IPS DF 6.9 (cell line): ENCODE measurements around the gene CKAP5.
"Not testable (repeated sequence)": the region's sequence is repeated elsewhere in the genome, so short reads cannot be mapped to it uniquely, and the experiment has no call there.

ENCODE experiments used
- DNase-seq: peaks from one replicate; pipeline ENCODE4 v3.0.0-alpha.2; 2013; ENCODE audit warnings: low read depth, low spot score
- H3K27ac ChIP-seq: one replicate; pipeline ENCODE4 v1.5.1; 2013; ENCODE audit warnings: low read length, control low read depth
- H3K27me3 ChIP-seq: 2 replicates; pipeline ENCODE4 v1.6.1; 2013; ENCODE audit warnings: mild to moderate bottlenecking, low read length; ENCODE audit not compliant: control insufficient read depth, insufficient read depth
- H3K36me3 ChIP-seq: 2 replicates; pipeline ENCODE4 v1.6.1; 2013; ENCODE audit warnings: low read length; ENCODE audit not compliant: control insufficient read depth, insufficient read depth
- H3K4me1 ChIP-seq: 2 replicates; pipeline ENCODE4 v1.6.1; 2013; ENCODE audit warnings: low read length; ENCODE audit not compliant: control insufficient read depth, insufficient read depth
- H3K4me3 ChIP-seq: 2 replicates; pipeline ENCODE4 v1.5.1; 2013; ENCODE audit warnings: mild to moderate bottlenecking, low read length
- H3K9me3 ChIP-seq: 2 replicates; pipeline ENCODE4 v1.6.1; 2013; ENCODE audit warnings: low read length, inconsistent platforms; ENCODE audit not compliant: control insufficient read depth, insufficient read depth
- WGBS: extraction: QIAGEN DNeasy Blood & Tissue Kit; methylation state at CpG from one replicate; pipeline ENCODE4 v1.1.7; 2013; ENCODE audit warnings: mixed read lengths, missing lambda C conversion rate; ENCODE audit not compliant: insufficient read length, insufficient coverage; 5-methylcytosine and 5-hydroxymethylcytosine counted together

CKAP5 gene

DNA sequence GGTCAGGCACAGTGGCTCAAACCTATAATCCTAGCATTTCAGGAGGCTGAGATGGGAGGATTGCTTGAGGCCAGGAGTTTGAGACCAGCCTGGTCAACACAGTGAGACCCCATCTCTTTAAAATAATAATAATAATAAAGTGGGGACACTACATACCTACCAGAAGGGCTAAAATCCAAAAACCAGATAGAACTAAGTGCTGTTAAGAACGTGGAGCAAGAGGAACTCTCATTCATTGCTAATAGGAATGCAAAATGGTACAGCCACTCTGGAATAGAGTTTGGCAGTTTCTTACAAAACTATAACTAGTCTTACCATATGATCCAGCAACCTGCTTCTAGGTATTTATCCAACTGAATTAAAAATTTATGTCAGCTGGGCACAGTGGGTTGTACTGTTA lies 9.6 kb downstream of the CKAP5 start:
- peaks cover 2% of the 10 kb centered on the region; the same call in 1 of the 2 replicates for H3K4me1 ChIP-seq
- no peaks in the 10 kb centered on the region for H3K36me3 ChIP-seq
- no peaks in the 10 kb centered on the region for H3K9me3 ChIP-seq
- H3K27ac ChIP-seq: no peak overlapping the region
- H3K27me3 ChIP-seq: no peaks in the 10 kb centered on the region
- DNase-seq: no peak
- H3K4me3 ChIP-seq: no peak overlapping the region
- WGBS: no CpG with 5 or more reads among the region's 1 CpG

DNA sequence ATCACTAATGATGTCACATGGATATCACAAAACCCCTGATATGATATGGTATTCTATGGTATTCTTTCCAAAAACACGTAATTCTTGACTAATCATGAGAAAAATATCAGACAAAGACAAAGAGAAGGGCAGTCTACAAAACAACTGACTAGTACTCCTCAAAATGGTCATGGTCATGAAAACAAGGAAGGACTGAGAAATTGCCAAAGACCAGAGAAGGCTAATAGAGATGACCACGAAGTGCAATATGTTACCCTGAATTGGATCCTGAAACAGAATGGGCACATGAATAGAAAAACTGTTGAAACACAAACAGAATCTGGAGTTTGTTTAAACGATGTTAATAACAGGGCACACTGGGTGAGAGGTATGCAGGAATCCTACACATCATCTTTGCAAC lies 10.2 kb downstream of the CKAP5 start:
- Histone ChIP-seq H3K9me3 (no peaks in the 10 kb centered on the region), H3K4me1 (peaks cover 2% of the 10 kb centered on the region; the same call in 1 of the 2 replicates), H3K27ac (no peak overlapping the region), H3K27me3 (no peaks in the 10 kb centered on the region), H3K36me3 (no peaks in the 10 kb centered on the region), H3K4me3 (no peak overlapping the region)
- no CpG with 5 or more reads among the region's 3 CpGs for WGBS
- no peak for DNase-seq

DNA sequence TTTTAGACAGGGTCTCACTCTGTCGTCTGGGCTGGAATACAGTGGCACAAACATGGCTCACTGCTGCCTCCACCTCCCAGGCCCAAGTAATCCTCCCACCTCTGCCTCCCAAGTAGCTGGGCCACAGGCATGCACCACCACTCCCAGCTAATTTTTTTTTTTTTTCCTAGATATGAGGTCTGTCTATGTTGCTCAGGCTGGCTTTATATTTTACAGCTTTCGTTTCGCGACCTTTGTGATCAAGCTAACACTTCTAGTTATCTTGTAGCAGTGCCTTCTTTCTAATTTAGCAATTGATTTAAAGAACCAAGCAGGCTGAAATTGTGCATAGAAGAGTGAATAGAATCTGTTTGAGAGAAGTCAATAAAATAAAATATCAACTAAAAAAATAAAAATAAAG lies 11.3 kb downstream of the CKAP5 start:
- WGBS: no CpG with 5 or more reads among the region's 4 CpGs
- Histone ChIP-seq H3K4me3 (no peak overlapping the region), H3K27me3 (no peaks in the 10 kb centered on the region), H3K27ac (no peak overlapping the region), H3K4me1 (peaks cover 2% of the 10 kb centered on the region; the same call in 1 of the 2 replicates), H3K9me3 (no peaks in the 10 kb centered on the region), H3K36me3 (no peaks in the 10 kb centered on the region)
- no peak for DNase-seq

- Histone ChIP-seq H3K27me3 (no peaks in the 10 kb centered on the region), H3K36me3 (no peaks in the 10 kb centered on the region), H3K4me1 (peaks cover 2% of the 10 kb centered on the region; the same call in 1 of the 2 replicates), H3K9me3 (no peaks in the 10 kb centered on the region), H3K4me3 (no peak overlapping the region), H3K27ac (no peak overlapping the region)
- no CpG with 5 or more reads among the region's 5 CpGs for WGBS
- DNase-seq: no peak
Measured at GRCh38 chr11:46832511-46833214, 13.4 kb downstream of the CKAP5 start.

DNA sequence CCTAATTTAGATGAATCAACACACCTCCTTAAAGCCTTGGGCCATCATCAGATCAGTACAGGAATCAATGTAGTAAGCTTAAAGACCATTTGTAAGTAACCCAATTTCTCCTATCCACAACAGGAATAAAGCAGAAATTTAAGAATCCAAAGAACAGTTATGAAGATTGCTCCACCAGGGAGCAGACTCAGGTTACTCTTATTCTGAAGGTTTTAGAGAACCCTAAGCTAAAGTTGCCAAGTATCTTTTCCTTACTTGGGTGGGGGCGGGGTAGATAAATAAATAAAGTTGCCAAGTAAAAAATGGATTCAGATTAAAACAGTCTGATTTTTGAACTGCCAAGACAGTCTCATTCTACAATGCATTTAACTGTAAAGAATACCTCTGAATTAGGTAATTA lies 18.1 kb downstream of the CKAP5 start:
- no CpG with 5 or more reads among the region's 1 CpG for WGBS
- Histone ChIP-seq H3K4me1 (no peaks in the 10 kb centered on the region; the same call in 1 of the 2 replicates), H3K36me3 (no peaks in the 10 kb centered on the region), H3K27me3 (no peaks in the 10 kb centered on the region), H3K9me3 (no peaks in the 10 kb centered on the region), H3K27ac (no peak overlapping the region), H3K4me3 (no peak overlapping the region)
- DNase-seq: no peak

DNA sequence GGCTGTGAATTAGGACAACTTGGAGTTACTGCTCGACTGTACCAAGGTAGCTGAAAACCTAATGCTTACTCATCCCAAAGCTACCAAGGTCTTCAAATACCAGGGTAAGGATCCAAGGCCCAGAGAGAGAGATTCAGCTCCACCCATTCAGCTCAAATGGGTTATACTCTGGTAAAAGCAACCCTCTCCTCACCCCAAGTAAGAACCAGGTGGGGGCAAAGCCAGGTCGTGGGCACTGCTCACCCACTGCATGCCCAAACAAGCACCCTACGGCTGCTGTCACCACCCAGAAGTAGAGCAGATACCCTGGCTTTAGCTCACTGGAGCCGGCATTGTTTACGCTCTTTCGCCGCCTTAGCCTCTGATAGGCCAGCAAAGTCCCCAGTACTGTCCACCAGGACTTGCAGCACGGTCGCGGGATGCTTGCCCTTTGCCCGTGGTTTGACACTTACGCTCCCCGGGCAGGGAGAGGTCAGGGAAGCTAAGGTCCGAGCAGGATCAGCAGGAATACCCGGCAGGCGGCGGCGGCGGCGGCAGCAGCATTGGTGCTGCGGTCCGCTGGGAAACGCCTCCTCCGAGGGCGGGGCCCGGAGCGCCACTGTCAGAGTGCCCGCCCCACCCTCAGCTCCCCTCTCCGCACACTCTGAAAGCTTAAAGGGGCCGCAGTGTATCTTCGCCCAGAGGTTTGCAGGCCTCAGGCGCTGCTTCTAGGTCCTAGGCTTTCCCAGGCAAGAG lies 19.6 kb downstream of the CKAP5 start:
- no peaks in the 10 kb centered on the region for H3K9me3 ChIP-seq
- H3K27me3 ChIP-seq: no peaks in the 10 kb centered on the region
- H3K27ac ChIP-seq: no peak overlapping the region
- H3K4me3 ChIP-seq: peak overlapping the region; percentile 20; the same call in 1 of the 2 replicates
- H3K4me1 ChIP-seq: no peaks in the 10 kb centered on the region; the same call in 1 of the 2 replicates
- DNase-seq: peak; percentile 61
- H3K36me3 ChIP-seq: no peaks in the 10 kb centered on the region
- no CpG with 5 or more reads among the region's 32 CpGs for WGBS

DNA sequence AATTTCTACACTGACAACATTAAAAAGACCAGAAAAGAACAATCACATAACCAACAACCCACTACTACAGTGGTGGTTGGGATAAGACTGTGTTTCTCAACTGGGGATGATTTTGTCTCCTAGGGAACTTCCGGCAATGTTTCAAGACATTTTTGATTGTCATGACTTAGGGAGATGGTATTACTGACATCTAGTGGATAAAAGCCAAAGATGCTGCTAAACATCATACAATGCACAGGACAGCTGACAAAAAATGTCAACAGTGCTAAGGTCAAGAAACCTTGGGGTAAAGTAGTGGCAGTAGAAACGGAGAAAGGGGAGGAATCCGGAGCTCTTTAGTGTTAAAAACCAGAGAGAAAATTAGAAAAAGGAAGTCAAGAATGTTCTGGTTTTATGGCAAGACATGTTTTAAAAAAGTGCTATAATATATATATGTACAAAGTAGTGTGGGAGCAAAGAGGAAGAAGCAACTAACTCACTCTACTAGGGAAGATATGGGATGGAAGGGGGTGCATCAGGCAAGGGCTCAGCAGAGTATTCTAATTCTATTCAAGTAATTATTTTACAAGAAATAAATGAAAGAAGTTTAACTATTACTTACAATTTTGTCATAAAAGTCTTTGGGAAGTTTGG lies 37.2 kb downstream of the CKAP5 start:
- Histone ChIP-seq H3K27ac (no peak overlapping the region), H3K9me3 (no peaks in the 10 kb centered on the region), H3K4me1 (no peaks in the 10 kb centered on the region), H3K4me3 (no peak overlapping the region), H3K36me3 (peaks cover 3% of the 10 kb centered on the region; the same call in 1 of the 2 replicates), H3K27me3 (no peaks in the 10 kb centered on the region)
- no CpG with 5 or more reads among the region's 3 CpGs for WGBS
- no peak for DNase-seq

DNA sequence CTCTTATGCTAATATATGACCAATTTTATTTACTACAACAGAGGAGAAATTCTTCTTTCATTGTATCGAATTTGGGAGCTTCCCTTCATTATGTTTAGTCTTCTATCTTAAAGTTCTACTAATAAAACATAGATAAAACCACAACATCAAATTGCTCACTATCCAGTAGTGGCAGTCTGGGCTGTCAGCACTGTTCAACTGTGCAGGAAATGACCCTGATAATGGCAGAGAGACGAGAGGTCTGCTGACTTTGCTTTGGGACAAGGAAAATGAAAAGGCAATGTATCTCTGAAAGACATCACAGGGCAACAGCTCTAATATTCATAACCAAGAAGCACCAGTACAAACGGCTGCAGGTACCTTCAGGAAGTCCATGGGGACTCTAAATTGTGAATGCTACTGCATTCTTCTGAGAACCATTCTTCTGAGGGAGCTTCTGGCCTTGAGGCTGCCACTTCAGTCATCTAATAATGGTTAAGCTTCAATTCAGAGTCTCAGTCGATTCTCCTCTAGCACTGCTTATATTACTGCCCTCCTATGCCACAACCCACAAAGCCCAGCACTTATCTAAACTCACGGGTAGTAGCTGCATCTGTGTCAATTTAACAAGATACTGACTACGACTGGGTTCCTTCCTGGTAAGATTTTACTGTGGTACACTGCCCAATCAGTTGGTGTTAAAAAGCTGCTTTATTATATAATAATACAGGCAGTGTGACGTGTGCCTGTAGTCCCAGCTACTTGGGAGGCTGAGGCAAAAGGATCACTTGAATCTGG lies 44.2 kb downstream of the CKAP5 start:
- Histone ChIP-seq H3K27ac (no peak overlapping the region), H3K4me3 (no peak overlapping the region), H3K4me1 (no peaks in the 10 kb centered on the region), H3K36me3 (no peaks in the 10 kb centered on the region; the same call in 1 of the 2 replicates), H3K27me3 (peaks cover 1% of the 10 kb centered on the region; the same call in 1 of the 2 replicates), H3K9me3 (no peaks in the 10 kb centered on the region)
- WGBS: no CpG with 5 or more reads among the region's 7 CpGs
- no peak for DNase-seq

GRCh38 chr11:46800177-46800576 lies 45.9 kb downstream of the CKAP5 start:
- Histone ChIP-seq H3K4me3 (no peak overlapping the region), H3K36me3 (peaks cover 8% of the 10 kb centered on the region; the same call in 1 of the 2 replicates), H3K27ac (no peak overlapping the region), H3K4me1 (no peaks in the 10 kb centered on the region), H3K9me3 (no peaks in the 10 kb centered on the region), H3K27me3 (peaks cover 1% of the 10 kb centered on the region; the same call in 1 of the 2 replicates)
- WGBS: no CpG with 5 or more reads among the region's 1 CpG
- DNase-seq: no peak

GRCh38 chr11:46799725-46800124 lies 46.4 kb downstream of the CKAP5 start:
- not testable (repeated sequence) for H3K9me3 ChIP-seq, H3K36me3 ChIP-seq, H3K27ac ChIP-seq, H3K27me3 ChIP-seq, H3K4me3 ChIP-seq, DNase-seq, H3K4me1 ChIP-seq
- WGBS: no CpG with 5 or more reads among the region's 2 CpGs
